BE2C (cell line): ENCODE results near the gene CBFA2T3.

Source experiments
- DNase-seq: peaks from one replicate; pipeline ENCODE4 v3.0.0-alpha.2; 2020
- H3K27me3 ChIP-seq: fragments of 250-450 bp; sonication (Bioruptor Pico); 2 replicates; pipeline ENCODE4 v1.5.1; 2020; ENCODE audit warnings: mild to moderate bottlenecking
- H3K36me3 ChIP-seq: fragments of 250-450 bp; sonication (Bioruptor Pico); 2 replicates; pipeline ENCODE4 v1.5.1; 2020; ENCODE audit warnings: mild to moderate bottlenecking
- H3K4me1 ChIP-seq: fragments of 250-450 bp; sonication (Bioruptor Pico); 2 replicates; pipeline ENCODE4 v1.5.1; 2020
- H3K4me3 ChIP-seq: 2 replicates; pipeline ENCODE4 v1.5.1; 2011; ENCODE audit warnings: low read depth, low read length
- H3K9me3 ChIP-seq: fragments of 250-450 bp; sonication (Bioruptor Pico); 2 replicates; pipeline ENCODE4 v1.5.1; 2020
- TF ChIP-seq, protein P1 (sequence below): IDR thresholded peaks from 2 replicates; pipeline ENCODE4 v1.5.1; 2012; ENCODE audit warnings: mild to moderate bottlenecking, low read depth, low read length

CBFA2T3 gene

DNA sequence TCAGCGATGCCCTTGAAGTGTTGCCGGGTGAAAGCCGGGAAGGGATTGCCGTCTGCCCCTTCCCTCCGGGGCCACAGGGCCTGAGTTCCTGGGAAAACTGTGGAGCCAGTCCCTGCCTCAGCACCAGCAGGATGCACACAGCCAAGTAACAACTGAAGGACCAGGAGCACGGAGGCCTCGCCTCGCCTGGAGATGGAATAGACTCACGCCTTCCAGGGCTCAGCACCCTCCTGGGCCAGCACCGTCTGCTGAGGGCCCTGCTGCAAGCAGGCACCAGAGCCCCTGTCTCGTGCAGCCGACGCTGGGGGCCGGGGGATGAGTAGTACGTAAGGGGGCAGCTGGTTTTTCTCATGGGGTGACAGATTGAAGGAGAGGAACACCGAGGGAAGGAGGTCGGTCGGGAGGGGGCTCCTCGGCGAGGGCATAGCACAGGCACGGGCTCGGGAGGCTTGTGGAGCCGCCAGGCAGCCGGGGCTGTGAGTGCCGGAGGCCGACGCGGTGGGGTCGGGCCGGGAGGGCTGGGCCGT is 6.4 kb downstream of the CBFA2T3 start:
- Histone ChIP-seq H3K27me3 (peaks cover 65% of the 10 kb centered on the region), H3K9me3 (no peaks in the 10 kb centered on the region), H3K4me3 (no peak overlapping the region), H3K36me3 (no peaks in the 10 kb centered on the region), H3K4me1 (no peaks in the 10 kb centered on the region)
- TF ChIP-seq, protein P1, sequence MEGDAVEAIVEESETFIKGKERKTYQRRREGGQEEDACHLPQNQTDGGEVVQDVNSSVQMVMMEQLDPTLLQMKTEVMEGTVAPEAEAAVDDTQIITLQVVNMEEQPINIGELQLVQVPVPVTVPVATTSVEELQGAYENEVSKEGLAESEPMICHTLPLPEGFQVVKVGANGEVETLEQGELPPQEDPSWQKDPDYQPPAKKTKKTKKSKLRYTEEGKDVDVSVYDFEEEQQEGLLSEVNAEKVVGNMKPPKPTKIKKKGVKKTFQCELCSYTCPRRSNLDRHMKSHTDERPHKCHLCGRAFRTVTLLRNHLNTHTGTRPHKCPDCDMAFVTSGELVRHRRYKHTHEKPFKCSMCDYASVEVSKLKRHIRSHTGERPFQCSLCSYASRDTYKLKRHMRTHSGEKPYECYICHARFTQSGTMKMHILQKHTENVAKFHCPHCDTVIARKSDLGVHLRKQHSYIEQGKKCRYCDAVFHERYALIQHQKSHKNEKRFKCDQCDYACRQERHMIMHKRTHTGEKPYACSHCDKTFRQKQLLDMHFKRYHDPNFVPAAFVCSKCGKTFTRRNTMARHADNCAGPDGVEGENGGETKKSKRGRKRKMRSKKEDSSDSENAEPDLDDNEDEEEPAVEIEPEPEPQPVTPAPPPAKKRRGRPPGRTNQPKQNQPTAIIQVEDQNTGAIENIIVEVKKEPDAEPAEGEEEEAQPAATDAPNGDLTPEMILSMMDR: no peak
- no peak for DNase-seq

DNA sequence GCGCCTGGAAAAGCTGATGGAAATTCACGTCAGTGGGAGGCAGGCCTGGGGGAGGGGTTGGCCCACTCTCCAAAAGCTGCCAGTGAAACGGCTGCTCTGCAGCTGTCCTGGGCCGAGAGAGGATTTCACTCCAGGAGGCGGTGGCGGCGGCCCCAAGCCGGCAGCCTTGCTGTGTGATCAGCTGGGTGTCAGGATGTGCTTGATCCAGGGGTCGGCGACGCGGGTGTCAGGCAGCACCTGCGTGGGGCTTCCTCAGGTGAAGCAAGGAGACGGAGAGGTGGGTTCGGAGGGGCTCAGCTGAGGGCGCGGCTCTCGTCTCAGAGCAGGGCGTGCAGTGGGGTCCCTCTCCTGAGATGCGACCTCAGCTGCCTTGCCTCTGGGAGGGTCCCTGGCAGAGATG is 7.0 kb downstream of the CBFA2T3 start:
- TF ChIP-seq, protein P1: no peak
- Histone ChIP-seq H3K36me3 (no peaks in the 10 kb centered on the region), H3K4me1 (no peaks in the 10 kb centered on the region), H3K4me3 (no peak overlapping the region), H3K27me3 (peaks cover 65% of the 10 kb centered on the region), H3K9me3 (no peaks in the 10 kb centered on the region)
- no peak for DNase-seq

DNA sequence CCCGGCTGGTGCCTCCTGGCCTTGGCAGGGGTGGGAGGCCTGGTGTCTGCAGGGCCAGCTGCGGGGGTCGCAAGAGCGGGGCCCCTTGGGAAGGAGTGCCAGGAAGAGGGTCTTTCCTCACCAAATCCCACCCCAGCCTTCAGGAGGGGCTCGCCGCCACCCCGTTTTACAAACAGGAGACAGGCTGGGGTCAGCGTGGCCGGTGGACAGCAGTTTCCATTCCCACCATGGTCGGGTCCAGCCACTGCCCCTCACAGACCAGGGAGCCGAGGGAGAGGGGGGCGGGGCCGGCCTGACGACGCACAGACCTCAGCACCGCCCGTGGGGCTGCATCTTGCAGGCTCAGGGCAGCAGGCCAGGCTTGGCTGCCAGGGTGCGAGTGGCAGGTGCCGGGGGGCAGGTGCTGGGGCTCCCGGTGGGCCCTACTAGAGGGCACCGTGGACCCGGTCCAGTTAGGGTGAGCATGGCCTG is 7.6 kb downstream of the CBFA2T3 start:
- Histone ChIP-seq H3K4me1 (no peaks in the 10 kb centered on the region), H3K36me3 (no peaks in the 10 kb centered on the region), H3K27me3 (peaks cover 69% of the 10 kb centered on the region), H3K9me3 (no peaks in the 10 kb centered on the region), H3K4me3 (no peak overlapping the region)
- DNase-seq: no peak
- TF ChIP-seq, protein P1: no peak

DNA sequence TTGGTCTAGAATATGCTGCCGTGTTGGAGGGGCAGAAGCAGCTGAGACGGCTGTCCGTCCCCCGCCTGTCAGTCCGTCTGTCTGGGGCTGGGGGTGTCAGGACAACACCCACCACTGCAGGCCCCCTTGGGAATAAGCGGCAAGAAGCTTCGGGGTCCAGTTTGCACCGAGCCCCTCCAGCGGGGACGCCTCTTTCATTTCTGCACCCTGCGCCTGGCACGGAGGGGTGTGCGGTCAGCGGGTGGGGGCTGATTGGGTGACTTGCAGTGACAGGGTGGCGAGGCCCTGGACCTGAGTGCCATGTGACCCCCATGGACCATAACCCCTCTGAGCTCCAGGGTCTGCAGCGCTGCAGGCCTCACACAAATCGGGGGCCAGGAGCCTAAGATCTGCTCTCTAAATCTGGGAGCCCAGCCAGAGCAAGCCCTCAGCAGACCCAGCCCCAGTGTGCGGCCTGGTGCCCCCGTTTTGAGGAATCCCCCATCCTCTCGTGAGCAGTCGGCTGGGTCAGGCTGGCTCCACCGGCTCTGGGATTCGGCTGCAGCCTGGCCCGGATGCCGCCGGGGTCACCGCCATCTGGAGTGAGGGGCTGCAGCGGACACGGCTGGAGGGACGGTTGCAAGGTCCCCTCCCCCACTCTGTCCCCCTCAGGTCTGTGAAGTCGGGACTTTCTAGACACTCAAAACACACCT is 8.3 kb downstream of the CBFA2T3 start:
- no peak for DNase-seq
- H3K9me3 ChIP-seq: no peaks in the 10 kb centered on the region
- TF ChIP-seq, protein P1: no peak
- H3K4me1 ChIP-seq: no peaks in the 10 kb centered on the region
- no peaks in the 10 kb centered on the region for H3K36me3 ChIP-seq
- peaks cover 74% of the 10 kb centered on the region for H3K27me3 ChIP-seq
- H3K4me3 ChIP-seq: no peak overlapping the region

DNA sequence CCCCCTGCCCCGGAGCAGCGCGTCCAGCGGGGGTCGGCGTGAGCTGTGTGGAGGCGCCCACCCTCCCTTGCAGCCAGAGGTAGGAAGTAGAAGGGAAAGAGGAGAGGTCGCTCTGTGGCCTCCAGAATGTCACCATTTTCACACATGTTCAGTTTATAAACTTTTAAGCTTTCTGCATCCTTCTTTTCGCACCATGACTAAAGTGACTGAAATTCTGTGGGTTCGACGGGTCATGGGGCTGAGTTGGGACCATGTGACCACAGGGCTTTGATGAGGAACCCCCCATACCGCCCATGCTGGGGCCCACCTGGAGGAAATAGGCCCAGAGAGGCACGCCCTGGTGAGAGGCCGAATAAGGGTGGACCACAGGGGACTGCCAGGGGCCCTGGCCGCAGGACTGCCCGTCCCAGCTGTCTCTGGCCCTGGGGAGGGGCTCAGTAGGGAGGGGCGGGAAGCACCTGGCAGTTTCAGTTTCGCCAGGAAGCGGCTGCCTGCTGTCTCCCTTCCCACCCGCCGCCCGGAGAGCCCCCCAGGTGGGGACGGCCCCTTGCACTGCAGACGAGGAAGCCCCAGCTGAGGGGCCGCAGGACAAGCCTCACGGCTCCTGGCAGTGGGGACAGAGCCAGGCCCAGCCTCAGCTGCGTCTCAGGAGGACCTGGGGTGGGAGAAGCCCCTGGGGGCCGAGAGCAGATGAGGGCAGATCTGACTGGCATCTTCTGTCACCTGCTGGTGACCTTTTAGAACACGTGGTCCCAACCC is 9.0 kb downstream of the CBFA2T3 start:
- no peak overlapping the region for H3K4me3 ChIP-seq
- H3K27me3 ChIP-seq: peaks cover 72% of the 10 kb centered on the region
- TF ChIP-seq, protein P1: no peak

More for the DNA sequence above, 9.0 kb downstream of the CBFA2T3 start:
- no peaks in the 10 kb centered on the region for H3K36me3 ChIP-seq
- no peaks in the 10 kb centered on the region for H3K9me3 ChIP-seq
- no peaks in the 10 kb centered on the region for H3K4me1 ChIP-seq
- DNase-seq: no peak
